Esophagus muscularis mucosa (tissue), 4 donors: ENCODE data around the gene POU2F1. TPM values are rescaled to one million over a fixed set of nuclear protein-coding genes. Genes with fewer than 3 reads are reported as not detected.

ENCODE experiments used
- DNase-seq: peaks from one replicate; pipeline ENCODE4 v3.0.0-alpha.2; 2017; ENCODE audit errors: extremely low spot score
- H3K27ac ChIP-seq, 4 donors: fragments of 200-600 bp; sonication (generic); replicated peaks in 1 of 4; 1 replicate in 3 of 4; 2 replicates in 1 of 4; pipeline ENCODE4 v1.5.1; 2016 to 2019; ENCODE audit warnings: mild to moderate bottlenecking in 1 of 4
- H3K27me3 ChIP-seq, 4 donors: fragments of 200-600 bp; sonication (generic); one replicate each; pipeline versions ENCODE4 v1.5.1 to v1.6.0; 2016 to 2019
- H3K36me3 ChIP-seq, 4 donors: fragments of 200-600 bp; sonication (generic); one replicate each; pipeline ENCODE4 v1.5.1; 2016 to 2019
- H3K4me1 ChIP-seq, 4 donors: fragments of 200-600 bp; sonication (generic); one replicate each; pipeline ENCODE4 v1.5.1; 2016 to 2019
- H3K4me3 ChIP-seq, 4 donors: fragments of 200-600 bp; sonication (generic); 1 replicate in 2 of 4; 2 replicates in 2 of 4; pipeline ENCODE4 v1.5.1; 2016 to 2019; ENCODE audit warnings: mild to moderate bottlenecking in 4 of 4, moderate library complexity in 1 of 4
- H3K9me3 ChIP-seq, 4 donors: fragments of 200-600 bp; sonication (generic); 1 replicate in 3 of 4; 2 replicates in 1 of 4; pipeline ENCODE4 v1.5.1; 2016 to 2019
- CTCF ChIP-seq, 3 experiments: fragments of 200-600 bp in 2 of 3; fragments of 450-650 bp in 1 of 3; sonication (generic) in 2 of 3; IDR thresholded peaks; one replicate each; pipeline ENCODE4 v1.5.1; 2017 to 2019; ENCODE audit warnings: antibody characterized with exemption in 3 of 3, mild to moderate bottlenecking in 2 of 3, moderate library complexity in 1 of 3
- EP300 ChIP-seq: sonication (generic); formaldehyde crosslinking; IDR thresholded peaks from one replicate; pipeline ENCODE4 v1.6.1; 2017; ENCODE audit warnings: antibody characterized with exemption
- POLR2A ChIP-seq: fragments of 450-650 bp; IDR thresholded peaks from one replicate; pipeline ENCODE4 v1.6.1; 2017; ENCODE audit warnings: antibody characterized with exemption, moderate library complexity, mild to moderate bottlenecking, low read depth
- POLR2AphosphoS5 ChIP-seq, 2 donors: sonication (generic); formaldehyde crosslinking; IDR thresholded peaks; one replicate each; pipeline ENCODE4 v1.6.1; 2017; ENCODE audit warnings: antibody characterized with exemption in 2 of 2
- WGBS: methylation state at CpG from one replicate; pipeline ENCODE4 v1.1.5; 2018; 5-methylcytosine and 5-hydroxymethylcytosine counted together
- intact Hi-C: fragments of 100-400 bp; cut with DNase I; formaldehyde crosslinking; loops from one replicate; pipeline ENCODE4 v1.15.1; 2023
- total RNA-seq, 4 donors: library from RNA; depleted of rRNA; stranded (reverse); fragments of >200 nt; gene quantifications; one replicate each; pipeline versions ENCODE4 v1.1.0 to v1.2.1, GENCODE V29; 2016

Gene POU2F1
- total RNA-seq, 4 donors from 2014 or later, result 7.3 to 13.4 (median 10.4) TPM

GRCh38 chr1:167225920-167226319 is 5.2 kb downstream of the POU2F1 start:
- H3K27me3 ChIP-seq, result no peaks in the 10 kb centered on the region
- 69% methylated on average over 2 of the region's 2 CpGs for WGBS
- peaks cover 24 to 65% (median 43%) of the 10 kb centered on the region in 4 donors for H3K4me1 ChIP-seq
- no peaks in the 10 kb centered on the region for H3K36me3 ChIP-seq
- no peak for DNase-seq
- no peak for TF ChIP-seq POLR2A
- no peak for TF ChIP-seq CTCF (IDR thresholded peaks at IDR 0.05)
- TF ChIP-seq EP300, result no peak
- no peak for TF ChIP-seq POLR2AphosphoS5 (IDR thresholded peaks at IDR 0.05)
- intact Hi-C loops, result loop anchor here (10.0 kb wide), 1 partner anchor 329 kb away; the partner anchor contains the start of gene CREG1
- H3K4me3 ChIP-seq, result no peak overlapping the region
- no peaks in the 10 kb centered on the region for H3K9me3 ChIP-seq
- no peak overlapping the region for H3K27ac ChIP-seq

- Histone ChIP-seq H3K27me3 (no peaks in the 10 kb centered on the region), H3K4me3 (no peak overlapping the region), H3K9me3 (no peaks in the 10 kb centered on the region), H3K4me1 (peaks cover 20 to 69% (median 43%) of the 10 kb centered on the region in 4 donors), H3K27ac (no peak overlapping the region), H3K36me3 (no peaks in the 10 kb centered on the region)
- 67% methylated on average over 2 of the region's 2 CpGs for WGBS
- DNase-seq, result no peak
- no peak for TF ChIP-seq POLR2AphosphoS5 (IDR thresholded peaks at IDR 0.05)
- intact Hi-C loops, result loop anchor here (10.0 kb wide), 1 partner anchor 327 kb away; the partner anchor contains the start of gene CREG1
Observed at GRCh38 chr1:167227934-167228378, 7.3 kb downstream of the POU2F1 start.

GRCh38 chr1:167229719-167230385 is 9.2 kb downstream of the POU2F1 start:
- H3K4me1 ChIP-seq, result peaks cover 26 to 57% (median 44%) of the 10 kb centered on the region in 4 donors
- 68% methylated on average over 2 of the region's 2 CpGs for WGBS
- H3K9me3 ChIP-seq, result no peaks in the 10 kb centered on the region
- TF ChIP-seq POLR2AphosphoS5 (IDR thresholded peaks at IDR 0.05) (no peak), CTCF (IDR thresholded peaks at IDR 0.05) (no peak), POLR2A (no peak), EP300 (no peak)
- H3K27me3 ChIP-seq, result no peaks in the 10 kb centered on the region
- no peak overlapping the region for H3K4me3 ChIP-seq
- DNase-seq, result no peak
- H3K36me3 ChIP-seq, result no peaks in the 10 kb centered on the region
- no peak overlapping the region for H3K27ac ChIP-seq
- intact Hi-C loops, result loop anchor here (10.0 kb wide), 1 partner anchor 325 kb away; the partner anchor contains the start of gene CREG1

GRCh38 chr1:167230437-167230836 is 9.8 kb downstream of the POU2F1 start:
- no peak for DNase-seq
- intact Hi-C loops, result no loop called here
- no peak for TF ChIP-seq EP300
- H3K27ac ChIP-seq, result no peak overlapping the region
- H3K27me3 ChIP-seq, result no peaks in the 10 kb centered on the region
- H3K9me3 ChIP-seq, result no peaks in the 10 kb centered on the region
- no peak overlapping the region for H3K4me3 ChIP-seq
- H3K4me1 ChIP-seq, result peaks cover 32 to 57% (median 47%) of the 10 kb centered on the region in 4 donors
- H3K36me3 ChIP-seq, result no peaks in the 10 kb centered on the region

GRCh38 chr1:167231873-167232450 is 11.3 kb downstream of the POU2F1 start:
- Histone ChIP-seq H3K27me3 (no peaks in the 10 kb centered on the region), H3K27ac (no peak overlapping the region), H3K4me3 (no peak overlapping the region), H3K36me3 (no peaks in the 10 kb centered on the region), H3K4me1 (peaks cover 31 to 56% (median 40%) of the 10 kb centered on the region in 4 donors), H3K9me3 (no peaks in the 10 kb centered on the region)
- WGBS, result 79% methylated on average over 6 of the region's 6 CpGs
- no peak for DNase-seq
- intact Hi-C loops, result no loop called here
- TF ChIP-seq EP300, result no peak
- no peak for TF ChIP-seq POLR2AphosphoS5 (IDR thresholded peaks at IDR 0.05)
- TF ChIP-seq POLR2A, result no peak
- no peak for TF ChIP-seq CTCF (IDR thresholded peaks at IDR 0.05)
